ENCODE data around the gene PLVAP. TPM values are rescaled to one million over a fixed set of nuclear protein-coding genes. Genes with fewer than 3 reads are reported as not detected.

The PLVAP gene
- total RNA-seq, 1 experiment from 2014 or later: not detected

DNA sequence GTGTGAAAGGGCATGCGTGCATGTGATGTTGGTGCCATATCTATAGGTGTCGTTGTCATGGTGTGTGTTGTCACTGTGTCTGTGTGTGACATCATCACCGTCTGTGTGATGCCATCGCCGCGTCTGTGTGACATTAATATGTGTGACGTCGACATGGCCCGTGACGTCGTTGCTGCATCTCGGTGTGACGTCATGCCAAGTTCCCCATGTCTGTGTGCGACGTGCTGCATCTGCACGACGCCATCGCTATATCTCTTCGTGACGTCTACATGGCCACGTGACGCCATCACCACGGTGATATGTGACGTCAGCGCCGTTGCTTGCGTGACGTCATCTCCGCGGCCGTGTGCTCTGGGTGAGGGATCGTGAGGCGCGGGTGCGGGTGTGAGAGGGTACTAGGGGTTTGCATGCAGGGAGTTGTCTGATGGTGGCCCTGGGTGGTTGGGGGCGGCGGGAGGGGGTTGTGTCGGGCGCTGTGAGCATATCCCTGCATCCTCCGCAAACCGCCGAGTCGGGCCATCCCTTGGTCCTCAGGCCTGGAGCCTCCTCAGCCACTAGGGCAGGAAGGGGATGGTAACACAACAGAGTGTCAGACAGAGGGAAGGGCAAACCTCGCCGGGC lies 25.2 kb downstream of the PLVAP start (continued):
- TF ChIP-seq, protein P1, sequence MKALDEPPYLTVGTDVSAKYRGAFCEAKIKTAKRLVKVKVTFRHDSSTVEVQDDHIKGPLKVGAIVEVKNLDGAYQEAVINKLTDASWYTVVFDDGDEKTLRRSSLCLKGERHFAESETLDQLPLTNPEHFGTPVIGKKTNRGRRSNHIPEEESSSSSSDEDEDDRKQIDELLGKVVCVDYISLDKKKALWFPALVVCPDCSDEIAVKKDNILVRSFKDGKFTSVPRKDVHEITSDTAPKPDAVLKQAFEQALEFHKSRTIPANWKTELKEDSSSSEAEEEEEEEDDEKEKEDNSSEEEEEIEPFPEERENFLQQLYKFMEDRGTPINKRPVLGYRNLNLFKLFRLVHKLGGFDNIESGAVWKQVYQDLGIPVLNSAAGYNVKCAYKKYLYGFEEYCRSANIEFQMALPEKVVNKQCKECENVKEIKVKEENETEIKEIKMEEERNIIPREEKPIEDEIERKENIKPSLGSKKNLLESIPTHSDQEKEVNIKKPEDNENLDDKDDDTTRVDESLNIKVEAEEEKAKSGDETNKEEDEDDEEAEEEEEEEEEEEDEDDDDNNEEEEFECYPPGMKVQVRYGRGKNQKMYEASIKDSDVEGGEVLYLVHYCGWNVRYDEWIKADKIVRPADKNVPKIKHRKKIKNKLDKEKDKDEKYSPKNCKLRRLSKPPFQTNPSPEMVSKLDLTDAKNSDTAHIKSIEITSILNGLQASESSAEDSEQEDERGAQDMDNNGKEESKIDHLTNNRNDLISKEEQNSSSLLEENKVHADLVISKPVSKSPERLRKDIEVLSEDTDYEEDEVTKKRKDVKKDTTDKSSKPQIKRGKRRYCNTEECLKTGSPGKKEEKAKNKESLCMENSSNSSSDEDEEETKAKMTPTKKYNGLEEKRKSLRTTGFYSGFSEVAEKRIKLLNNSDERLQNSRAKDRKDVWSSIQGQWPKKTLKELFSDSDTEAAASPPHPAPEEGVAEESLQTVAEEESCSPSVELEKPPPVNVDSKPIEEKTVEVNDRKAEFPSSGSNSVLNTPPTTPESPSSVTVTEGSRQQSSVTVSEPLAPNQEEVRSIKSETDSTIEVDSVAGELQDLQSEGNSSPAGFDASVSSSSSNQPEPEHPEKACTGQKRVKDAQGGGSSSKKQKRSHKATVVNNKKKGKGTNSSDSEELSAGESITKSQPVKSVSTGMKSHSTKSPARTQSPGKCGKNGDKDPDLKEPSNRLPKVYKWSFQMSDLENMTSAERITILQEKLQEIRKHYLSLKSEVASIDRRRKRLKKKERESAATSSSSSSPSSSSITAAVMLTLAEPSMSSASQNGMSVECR (CRISPR knock-in tag; IDR thresholded peaks at IDR 0.05; ENCODE audit: borderline replicate concordance): no peak
- TF ChIP-seq, protein P2, sequence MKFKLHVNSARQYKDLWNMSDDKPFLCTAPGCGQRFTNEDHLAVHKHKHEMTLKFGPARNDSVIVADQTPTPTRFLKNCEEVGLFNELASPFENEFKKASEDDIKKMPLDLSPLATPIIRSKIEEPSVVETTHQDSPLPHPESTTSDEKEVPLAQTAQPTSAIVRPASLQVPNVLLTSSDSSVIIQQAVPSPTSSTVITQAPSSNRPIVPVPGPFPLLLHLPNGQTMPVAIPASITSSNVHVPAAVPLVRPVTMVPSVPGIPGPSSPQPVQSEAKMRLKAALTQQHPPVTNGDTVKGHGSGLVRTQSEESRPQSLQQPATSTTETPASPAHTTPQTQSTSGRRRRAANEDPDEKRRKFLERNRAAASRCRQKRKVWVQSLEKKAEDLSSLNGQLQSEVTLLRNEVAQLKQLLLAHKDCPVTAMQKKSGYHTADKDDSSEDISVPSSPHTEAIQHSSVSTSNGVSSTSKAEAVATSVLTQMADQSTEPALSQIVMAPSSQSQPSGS (CRISPR knock-in tag; IDR thresholded peaks at IDR 0.05; ENCODE audit: borderline replicate concordance, low read depth): no peak
- TF ChIP-seq, protein P3, sequence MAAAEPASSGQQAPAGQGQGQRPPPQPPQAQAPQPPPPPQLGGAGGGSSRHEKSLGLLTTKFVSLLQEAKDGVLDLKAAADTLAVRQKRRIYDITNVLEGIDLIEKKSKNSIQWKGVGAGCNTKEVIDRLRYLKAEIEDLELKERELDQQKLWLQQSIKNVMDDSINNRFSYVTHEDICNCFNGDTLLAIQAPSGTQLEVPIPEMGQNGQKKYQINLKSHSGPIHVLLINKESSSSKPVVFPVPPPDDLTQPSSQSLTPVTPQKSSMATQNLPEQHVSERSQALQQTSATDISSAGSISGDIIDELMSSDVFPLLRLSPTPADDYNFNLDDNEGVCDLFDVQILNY (CRISPR knock-in tag; IDR thresholded peaks at IDR 0.05): no peak
- TF ChIP-seq ZNF671 (CRISPR knock-in tag; IDR thresholded peaks at IDR 0.05): no peak

DNA sequence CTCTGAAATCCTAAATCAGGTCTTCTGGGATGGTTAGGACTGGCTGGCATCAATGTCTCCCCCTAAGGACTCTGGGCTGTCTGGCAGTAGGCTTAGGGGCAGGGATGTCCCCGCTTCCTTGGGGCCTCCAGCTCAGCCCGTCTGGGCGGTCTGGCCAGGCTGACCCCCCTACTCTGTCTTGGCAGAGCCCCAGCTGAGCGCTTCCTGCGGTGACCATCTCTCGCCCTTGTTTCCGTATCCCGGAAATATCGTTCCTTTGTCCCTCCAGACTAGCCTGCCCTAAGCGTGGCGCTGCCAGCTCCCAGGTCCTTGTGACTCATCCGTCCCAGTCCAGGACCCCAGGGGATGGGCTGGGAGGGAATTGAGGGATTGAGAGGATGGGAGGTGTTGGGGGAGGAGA lies 28.4 kb downstream of the PLVAP start:
- DNase-seq (ENCODE audit: low spot score) (peak; percentile 54), ATAC-seq (peak; percentile 74)
- H3K36me3 Mint-ChIP-seq: peaks cover 4% of the 10 kb centered on the region; the same call in 1 of the 2 replicates
- H3K4me3 Mint-ChIP-seq: peak overlapping the region; percentile 45
- peaks cover 3% of the 10 kb centered on the region; the same call in 1 of the 2 replicates for H3K27me3 Mint-ChIP-seq (ENCODE audit: low read depth)
- H3K9me3 Mint-ChIP-seq: no peaks in the 10 kb centered on the region
- ChIA-PET POLR2A (interaction anchor here (0.6 to 0.9 kb wide), 3 partner anchors 9 to 87 kb away, joined by 3 read pairs; no protein-coding TSS in a partner anchor), CTCF (interaction anchor here (0.9 to 3.0 kb wide), 6 partner anchors 9 to 55 kb away, joined by 3 to 21 read pairs (median 7); partner anchors contain the start of gene ANO8)
- H3K27ac Mint-ChIP-seq: no peak overlapping the region
- TF ChIP-seq FOXP1 (CRISPR knock-in tag; IDR thresholded peaks at IDR 0.05; ENCODE audit: borderline replicate concordance): no peak
- peak; percentile 75; the same call in 1 of the 2 replicates for TF ChIP-seq ETV6 (CRISPR knock-in tag; IDR thresholded peaks at IDR 0.05)
- TF ChIP-seq, protein P4, sequence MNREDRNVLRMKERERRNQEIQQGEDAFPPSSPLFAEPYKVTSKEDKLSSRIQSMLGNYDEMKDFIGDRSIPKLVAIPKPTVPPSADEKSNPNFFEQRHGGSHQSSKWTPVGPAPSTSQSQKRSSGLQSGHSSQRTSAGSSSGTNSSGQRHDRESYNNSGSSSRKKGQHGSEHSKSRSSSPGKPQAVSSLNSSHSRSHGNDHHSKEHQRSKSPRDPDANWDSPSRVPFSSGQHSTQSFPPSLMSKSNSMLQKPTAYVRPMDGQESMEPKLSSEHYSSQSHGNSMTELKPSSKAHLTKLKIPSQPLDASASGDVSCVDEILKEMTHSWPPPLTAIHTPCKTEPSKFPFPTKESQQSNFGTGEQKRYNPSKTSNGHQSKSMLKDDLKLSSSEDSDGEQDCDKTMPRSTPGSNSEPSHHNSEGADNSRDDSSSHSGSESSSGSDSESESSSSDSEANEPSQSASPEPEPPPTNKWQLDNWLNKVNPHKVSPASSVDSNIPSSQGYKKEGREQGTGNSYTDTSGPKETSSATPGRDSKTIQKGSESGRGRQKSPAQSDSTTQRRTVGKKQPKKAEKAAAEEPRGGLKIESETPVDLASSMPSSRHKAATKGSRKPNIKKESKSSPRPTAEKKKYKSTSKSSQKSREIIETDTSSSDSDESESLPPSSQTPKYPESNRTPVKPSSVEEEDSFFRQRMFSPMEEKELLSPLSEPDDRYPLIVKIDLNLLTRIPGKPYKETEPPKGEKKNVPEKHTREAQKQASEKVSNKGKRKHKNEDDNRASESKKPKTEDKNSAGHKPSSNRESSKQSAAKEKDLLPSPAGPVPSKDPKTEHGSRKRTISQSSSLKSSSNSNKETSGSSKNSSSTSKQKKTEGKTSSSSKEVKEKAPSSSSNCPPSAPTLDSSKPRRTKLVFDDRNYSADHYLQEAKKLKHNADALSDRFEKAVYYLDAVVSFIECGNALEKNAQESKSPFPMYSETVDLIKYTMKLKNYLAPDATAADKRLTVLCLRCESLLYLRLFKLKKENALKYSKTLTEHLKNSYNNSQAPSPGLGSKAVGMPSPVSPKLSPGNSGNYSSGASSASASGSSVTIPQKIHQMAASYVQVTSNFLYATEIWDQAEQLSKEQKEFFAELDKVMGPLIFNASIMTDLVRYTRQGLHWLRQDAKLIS (CRISPR knock-in tag; IDR thresholded peaks at IDR 0.05; ENCODE audit: borderline replicate concordance): no peak
- no peak for TF ChIP-seq TEAD4 (CRISPR knock-in tag; IDR thresholded peaks at IDR 0.05)
- no peak for TF ChIP-seq NR2C2 (CRISPR knock-in tag; IDR thresholded peaks at IDR 0.05)
- TF ChIP-seq ZNF423 (CRISPR knock-in tag; IDR thresholded peaks at IDR 0.05): peak; percentile 61
- no peak for TF ChIP-seq GRHL2 (CRISPR knock-in tag; IDR thresholded peaks at IDR 0.05; ENCODE audit: insufficient replicate concordance, severe bottlenecking)
- TF ChIP-seq ZNF138 (CRISPR knock-in tag; conservative IDR thresholded peaks at IDR 0.05): no peak
- H3K4me1 Mint-ChIP-seq: peaks cover 23% of the 10 kb centered on the region
